ENCODE data around the gene WFDC2.

Gene WFDC2

DNA sequence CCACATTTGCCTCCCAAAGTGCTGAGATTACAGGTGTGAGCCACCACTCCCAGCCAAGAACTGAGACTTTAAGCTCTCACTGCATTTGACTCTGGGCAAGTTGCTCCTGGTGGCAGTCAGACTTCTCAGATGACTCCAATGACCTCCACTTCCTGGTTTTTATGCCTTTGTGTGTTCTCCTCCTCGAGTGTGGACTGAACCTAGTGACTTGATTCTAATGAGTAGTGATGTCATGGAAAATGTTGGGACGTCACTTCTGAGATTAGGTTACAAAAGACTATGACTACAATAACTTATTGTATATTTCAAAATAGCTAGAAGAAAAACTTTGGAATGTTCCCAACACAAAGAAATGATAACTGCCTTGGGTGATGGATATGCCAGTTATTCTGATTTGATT, 33.9 kb downstream of the WFDC2 start:
- no peak for DNase-seq (ENCODE audit: low read depth)
- TF ChIP-seq, protein P1, sequence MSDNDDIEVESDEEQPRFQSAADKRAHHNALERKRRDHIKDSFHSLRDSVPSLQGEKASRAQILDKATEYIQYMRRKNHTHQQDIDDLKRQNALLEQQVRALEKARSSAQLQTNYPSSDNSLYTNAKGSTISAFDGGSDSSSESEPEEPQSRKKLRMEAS (IDR thresholded peaks at IDR 0.05; ENCODE audit: low read depth, low read length) = no peak
- TF ChIP-seq, protein P2, sequence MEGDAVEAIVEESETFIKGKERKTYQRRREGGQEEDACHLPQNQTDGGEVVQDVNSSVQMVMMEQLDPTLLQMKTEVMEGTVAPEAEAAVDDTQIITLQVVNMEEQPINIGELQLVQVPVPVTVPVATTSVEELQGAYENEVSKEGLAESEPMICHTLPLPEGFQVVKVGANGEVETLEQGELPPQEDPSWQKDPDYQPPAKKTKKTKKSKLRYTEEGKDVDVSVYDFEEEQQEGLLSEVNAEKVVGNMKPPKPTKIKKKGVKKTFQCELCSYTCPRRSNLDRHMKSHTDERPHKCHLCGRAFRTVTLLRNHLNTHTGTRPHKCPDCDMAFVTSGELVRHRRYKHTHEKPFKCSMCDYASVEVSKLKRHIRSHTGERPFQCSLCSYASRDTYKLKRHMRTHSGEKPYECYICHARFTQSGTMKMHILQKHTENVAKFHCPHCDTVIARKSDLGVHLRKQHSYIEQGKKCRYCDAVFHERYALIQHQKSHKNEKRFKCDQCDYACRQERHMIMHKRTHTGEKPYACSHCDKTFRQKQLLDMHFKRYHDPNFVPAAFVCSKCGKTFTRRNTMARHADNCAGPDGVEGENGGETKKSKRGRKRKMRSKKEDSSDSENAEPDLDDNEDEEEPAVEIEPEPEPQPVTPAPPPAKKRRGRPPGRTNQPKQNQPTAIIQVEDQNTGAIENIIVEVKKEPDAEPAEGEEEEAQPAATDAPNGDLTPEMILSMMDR (IDR thresholded peaks at IDR 0.05; ENCODE audit: low read depth, low read length) = no peak
- no peak for TF ChIP-seq POLR2A (IDR thresholded peaks at IDR 0.05; ENCODE audit: extremely low read depth, insufficient read length)
- no peak for TF ChIP-seq MYC (IDR thresholded peaks at IDR 0.05; ENCODE audit: low read depth, low read length)
- no peak overlapping the region for H3K4me3 ChIP-seq (ENCODE audit: low read depth, low read length)

DNA sequence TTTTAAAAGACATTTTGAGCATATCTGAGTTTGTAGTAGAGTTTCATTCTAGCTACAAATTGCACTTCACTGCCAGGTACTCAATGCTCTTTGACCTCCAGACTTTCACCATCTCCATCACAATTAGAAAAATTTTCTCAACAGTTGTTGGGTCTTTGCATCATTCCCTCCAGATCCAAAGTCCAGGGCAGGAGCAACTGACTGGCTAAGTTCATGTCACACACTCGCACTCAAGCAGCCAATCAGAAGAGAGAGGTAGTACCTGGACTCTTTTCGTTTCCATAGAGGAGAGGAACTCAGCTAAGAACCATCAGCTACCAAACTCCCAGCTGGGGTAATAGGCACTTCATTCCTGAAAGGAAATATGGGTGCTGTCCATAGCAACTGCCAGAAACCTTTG, 36.8 kb downstream of the WFDC2 start:
- DNase-seq (ENCODE audit: low read depth) = no peak
- no peak overlapping the region for H3K4me3 ChIP-seq (ENCODE audit: low read depth, low read length)
- TF ChIP-seq MYC (IDR thresholded peaks at IDR 0.05; ENCODE audit: low read depth, low read length) = no peak

DNA sequence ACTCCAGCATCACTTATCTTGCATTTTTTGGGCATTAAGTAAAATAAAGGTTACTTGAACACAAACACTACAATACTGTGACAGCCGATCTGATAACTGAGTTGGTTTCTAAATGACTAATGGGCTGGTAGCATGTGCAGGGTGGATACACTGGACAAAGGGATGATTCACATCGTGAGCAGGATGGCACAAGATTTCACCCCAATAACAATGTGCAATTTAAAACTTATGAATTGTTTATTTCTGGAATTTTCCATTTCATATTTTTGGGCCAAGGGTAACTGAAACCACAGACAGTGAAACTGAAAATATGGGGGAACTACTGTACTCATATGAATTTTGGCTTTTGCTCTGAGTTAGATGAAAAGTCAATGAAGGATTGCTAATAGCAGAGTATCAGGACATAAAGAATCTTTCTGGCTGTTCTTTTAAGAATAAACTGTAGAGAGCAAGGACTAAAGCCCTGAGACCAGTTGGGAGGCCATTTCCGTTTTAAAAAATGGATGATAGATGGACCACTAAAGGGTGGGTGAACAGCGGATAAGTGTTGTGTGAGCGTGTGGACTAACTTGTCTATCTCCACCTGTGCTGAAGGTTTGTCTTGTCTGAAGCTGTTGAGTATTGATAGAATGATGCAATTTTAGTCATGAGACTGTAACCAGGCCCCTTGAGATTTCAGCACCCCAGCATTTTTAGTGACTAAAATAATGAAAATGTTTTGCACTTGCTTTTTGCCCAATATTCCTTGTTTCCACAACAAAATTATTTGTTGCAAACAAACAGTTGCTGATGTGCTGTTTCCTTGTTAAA, 37.7 kb downstream of the WFDC2 start:
- no peak overlapping the region for H3K4me3 ChIP-seq (ENCODE audit: low read depth, low read length)
- no peak for DNase-seq (ENCODE audit: low read depth)
- TF ChIP-seq, protein P2 (IDR thresholded peaks at IDR 0.05; ENCODE audit: low read depth, low read length) = no peak
- TF ChIP-seq POLR2A (IDR thresholded peaks at IDR 0.05; ENCODE audit: extremely low read depth, insufficient read length) (no peak), MYC (IDR thresholded peaks at IDR 0.05; ENCODE audit: low read depth, low read length) (no peak)
- TF ChIP-seq, protein P1 (IDR thresholded peaks at IDR 0.05; ENCODE audit: low read depth, low read length) = no peak

DNA sequence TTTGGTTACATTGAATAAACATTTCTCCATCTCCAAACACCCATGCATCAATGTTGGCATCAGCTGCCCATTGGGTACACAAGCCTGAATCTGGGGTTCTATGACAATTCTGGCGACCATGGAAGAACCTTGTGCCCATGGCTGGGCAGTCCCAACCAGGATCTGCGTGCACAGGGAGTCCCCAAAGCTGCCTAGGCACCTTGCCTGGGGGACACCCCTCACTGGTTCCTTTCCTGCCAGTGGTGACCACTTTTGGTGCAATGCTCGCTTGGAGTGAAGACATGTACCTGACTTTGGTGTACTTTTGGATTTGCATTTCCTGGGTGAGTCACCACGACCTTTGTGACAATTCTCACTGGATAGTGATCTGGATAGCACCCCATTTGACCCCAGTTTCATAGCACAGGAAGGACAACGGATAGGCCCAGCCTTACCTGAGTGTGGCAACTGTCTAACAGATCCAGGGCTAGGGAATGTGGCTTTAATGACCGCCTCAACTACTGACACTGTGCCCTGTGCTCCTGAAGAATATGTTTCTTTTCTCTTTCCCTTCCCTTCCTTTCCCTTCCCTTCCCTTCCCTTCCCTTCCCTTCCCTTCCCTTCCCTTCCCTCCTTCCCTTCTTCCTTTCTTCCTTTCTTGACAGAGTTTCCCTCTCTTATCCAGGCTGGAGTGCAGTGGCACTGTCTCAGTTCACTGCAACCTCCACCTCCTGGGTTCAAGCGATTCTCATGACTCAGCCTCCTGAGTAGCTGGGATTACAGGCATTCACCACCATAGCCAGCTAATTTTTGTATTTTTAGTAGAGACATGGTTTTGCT, 38.7 kb downstream of the WFDC2 start:
- DNase-seq (ENCODE audit: low read depth) = no peak
- TF ChIP-seq, protein P1 (IDR thresholded peaks at IDR 0.05; ENCODE audit: low read depth, low read length) = no peak
- TF ChIP-seq POLR2A (IDR thresholded peaks at IDR 0.05; ENCODE audit: extremely low read depth, insufficient read length) (no peak), MYC (IDR thresholded peaks at IDR 0.05; ENCODE audit: low read depth, low read length) (no peak)
- TF ChIP-seq, protein P2 (IDR thresholded peaks at IDR 0.05; ENCODE audit: low read depth, low read length) = no peak
- no peak overlapping the region for H3K4me3 ChIP-seq (ENCODE audit: low read depth, low read length)

DNA sequence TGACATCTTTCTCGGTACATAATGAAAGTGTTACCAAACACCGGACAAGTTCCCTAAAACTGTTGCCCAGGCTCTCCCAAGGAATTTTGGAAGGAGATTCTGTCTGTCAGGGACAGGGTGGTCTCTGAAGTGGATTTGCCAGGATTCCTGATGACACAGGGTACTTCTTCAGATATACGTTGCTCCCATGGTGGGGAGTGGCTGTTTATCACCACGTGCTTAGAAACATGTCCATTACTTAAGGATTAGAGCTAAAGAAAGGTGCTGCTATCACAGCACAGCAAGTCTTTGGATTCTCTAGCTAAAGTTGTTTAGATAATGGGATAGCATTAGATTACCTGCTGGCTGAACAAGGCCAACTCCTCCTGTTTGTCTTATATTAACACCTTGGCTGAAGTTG, 39.5 kb downstream of the WFDC2 start:
- no peak for DNase-seq (ENCODE audit: low read depth)
- TF ChIP-seq, protein P1 (IDR thresholded peaks at IDR 0.05; ENCODE audit: low read depth, low read length) = no peak
- TF ChIP-seq, protein P2 (IDR thresholded peaks at IDR 0.05; ENCODE audit: low read depth, low read length) = no peak

DNA sequence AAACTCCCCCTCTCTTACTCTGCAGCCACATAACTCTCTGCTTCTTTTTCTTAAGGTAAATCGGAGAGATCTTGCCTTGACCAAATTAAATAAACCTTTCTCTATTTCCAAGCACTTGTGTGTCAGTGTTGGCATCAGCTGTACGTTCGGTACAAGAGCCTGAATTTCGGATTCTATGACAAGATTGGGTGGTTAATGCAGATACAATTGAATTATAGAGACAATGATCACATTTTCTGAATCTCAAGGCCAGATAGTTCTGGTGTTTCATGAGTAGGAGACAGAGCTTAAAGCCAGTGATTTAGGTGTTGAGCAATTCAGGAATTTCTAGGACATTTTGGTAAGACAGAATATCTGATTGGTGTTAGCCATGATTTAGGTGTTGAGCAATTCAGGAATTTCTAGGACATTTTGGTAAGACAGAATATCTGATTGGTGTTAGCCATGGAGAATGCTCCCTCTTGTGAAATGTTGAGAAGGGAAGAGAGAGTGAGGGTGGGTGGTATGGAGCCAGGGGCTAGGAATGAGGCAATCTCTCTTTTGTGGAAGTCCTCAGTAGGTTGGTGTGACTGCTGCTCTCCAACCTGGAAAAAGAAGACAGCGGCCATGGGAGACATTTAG, 40.8 kb downstream of the WFDC2 start:
- H3K4me3 ChIP-seq (ENCODE audit: low read depth, low read length) = no peak overlapping the region
- DNase-seq (ENCODE audit: low read depth) = no peak
- TF ChIP-seq MYC (IDR thresholded peaks at IDR 0.05; ENCODE audit: low read depth, low read length) (no peak), POLR2A (IDR thresholded peaks at IDR 0.05; ENCODE audit: extremely low read depth, insufficient read length) (no peak)
- TF ChIP-seq, protein P1 (IDR thresholded peaks at IDR 0.05; ENCODE audit: low read depth, low read length) = no peak
- TF ChIP-seq, protein P2 (IDR thresholded peaks at IDR 0.05; ENCODE audit: low read depth, low read length) = no peak

More for the DNA sequence above, 39.5 kb downstream of the WFDC2 start:
- H3K4me3 ChIP-seq (ENCODE audit: low read depth, low read length) = no peak overlapping the region
